ENCODE data around the gene NR2F1. TPM values are rescaled to one million over a fixed set of nuclear protein-coding genes. Genes with fewer than 3 reads are reported as not detected.

The NR2F1 gene
- total RNA-seq, 6 experiments from 2014 or later: 5.3 to 12.1 (median 9.4) TPM

DNA sequence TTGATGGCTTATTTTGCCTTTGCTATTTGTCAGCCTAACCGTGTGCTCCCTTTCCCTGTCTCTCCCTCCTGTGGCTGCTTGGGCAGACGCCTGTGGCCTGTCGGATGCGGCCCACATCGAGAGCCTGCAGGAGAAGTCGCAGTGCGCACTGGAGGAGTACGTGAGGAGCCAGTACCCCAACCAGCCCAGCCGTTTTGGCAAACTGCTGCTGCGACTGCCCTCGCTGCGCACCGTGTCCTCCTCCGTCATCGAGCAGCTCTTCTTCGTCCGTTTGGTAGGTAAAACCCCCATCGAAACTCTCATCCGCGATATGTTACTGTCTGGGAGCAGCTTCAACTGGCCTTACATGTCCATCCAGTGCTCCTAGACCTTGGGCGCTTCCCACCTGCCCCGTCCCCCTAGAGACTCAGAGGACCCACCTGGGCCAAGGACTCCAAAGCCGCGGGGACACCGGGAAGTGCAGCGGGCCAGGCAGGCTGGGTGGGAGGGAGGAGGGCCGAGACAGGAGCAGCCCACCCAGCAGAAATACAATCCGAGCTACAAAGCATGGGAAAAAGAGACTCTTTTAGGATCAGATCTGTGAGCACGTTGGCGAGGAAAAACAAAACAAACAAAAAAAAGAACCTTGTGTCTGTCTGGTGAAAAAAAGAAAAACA lies 10.6 kb downstream of the NR2F1 start:
- ATAC-seq: no peak
- TF ChIP-seq POLR2A (IDR thresholded peaks at IDR 0.05): no peak
- TF ChIP-seq, protein P1, sequence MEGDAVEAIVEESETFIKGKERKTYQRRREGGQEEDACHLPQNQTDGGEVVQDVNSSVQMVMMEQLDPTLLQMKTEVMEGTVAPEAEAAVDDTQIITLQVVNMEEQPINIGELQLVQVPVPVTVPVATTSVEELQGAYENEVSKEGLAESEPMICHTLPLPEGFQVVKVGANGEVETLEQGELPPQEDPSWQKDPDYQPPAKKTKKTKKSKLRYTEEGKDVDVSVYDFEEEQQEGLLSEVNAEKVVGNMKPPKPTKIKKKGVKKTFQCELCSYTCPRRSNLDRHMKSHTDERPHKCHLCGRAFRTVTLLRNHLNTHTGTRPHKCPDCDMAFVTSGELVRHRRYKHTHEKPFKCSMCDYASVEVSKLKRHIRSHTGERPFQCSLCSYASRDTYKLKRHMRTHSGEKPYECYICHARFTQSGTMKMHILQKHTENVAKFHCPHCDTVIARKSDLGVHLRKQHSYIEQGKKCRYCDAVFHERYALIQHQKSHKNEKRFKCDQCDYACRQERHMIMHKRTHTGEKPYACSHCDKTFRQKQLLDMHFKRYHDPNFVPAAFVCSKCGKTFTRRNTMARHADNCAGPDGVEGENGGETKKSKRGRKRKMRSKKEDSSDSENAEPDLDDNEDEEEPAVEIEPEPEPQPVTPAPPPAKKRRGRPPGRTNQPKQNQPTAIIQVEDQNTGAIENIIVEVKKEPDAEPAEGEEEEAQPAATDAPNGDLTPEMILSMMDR (IDR thresholded peaks at IDR 0.05): no peak
- intact Hi-C loops (cut with DNase I): no loop called here
- no peak overlapping the region for H3K4me3 ChIP-seq
- no peaks in the 10 kb centered on the region for H3K4me1 ChIP-seq
- no peak overlapping the region for H3K27ac ChIP-seq
- 48% methylated on average over 21 of the region's 30 CpGs for WGBS (ENCODE audit: insufficient coverage, low coverage, low lambda C conversion rate, missing lambda C conversion rate)
- H3K36me3 ChIP-seq: no peaks in the 10 kb centered on the region
- no peak for DNase-seq
- no peaks in the 10 kb centered on the region for H3K9me3 ChIP-seq
- H3K27me3 ChIP-seq: no peaks in the 10 kb centered on the region

DNA sequence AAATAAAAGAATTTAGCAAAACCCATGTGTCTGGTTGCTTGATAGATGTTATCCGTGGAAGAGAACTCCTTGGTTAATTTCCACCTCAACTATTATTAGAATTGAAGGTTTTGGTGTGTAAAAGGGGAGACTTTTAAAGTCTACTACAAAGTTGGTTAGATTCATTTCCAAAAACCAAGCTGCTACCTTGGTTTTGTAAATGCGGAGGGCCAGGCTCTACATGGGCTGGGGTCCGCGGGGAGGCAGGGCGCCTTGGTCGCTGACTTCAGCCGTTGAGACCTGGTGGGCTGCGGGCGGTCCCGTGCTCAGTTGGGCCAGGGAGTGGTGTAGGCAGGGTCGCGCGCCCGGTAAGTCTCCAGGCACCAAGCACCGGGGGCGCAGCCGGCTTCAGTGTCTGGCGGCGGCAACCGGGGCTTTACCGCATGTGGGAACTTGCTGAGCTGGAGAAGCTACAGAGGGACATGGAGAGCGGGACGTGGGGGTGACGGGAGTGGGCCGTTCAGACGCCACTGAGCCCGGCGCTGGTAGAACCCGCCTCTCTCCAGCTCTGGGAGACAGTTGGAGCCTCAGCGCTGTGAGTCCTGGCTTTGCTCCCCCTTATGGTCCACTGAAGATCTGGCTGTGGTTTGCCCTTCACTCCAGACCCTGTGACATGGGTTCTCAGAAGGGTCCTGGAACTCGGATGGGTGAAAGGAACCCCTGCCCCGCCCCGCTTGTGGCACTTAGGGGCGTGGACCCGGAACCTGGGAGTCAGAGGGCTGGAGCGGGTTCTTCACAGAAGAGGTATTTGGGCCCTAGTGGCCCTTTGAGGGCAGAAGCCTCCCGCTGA lies 11.8 kb downstream of the NR2F1 start:
- Histone ChIP-seq H3K9me3 (no peaks in the 10 kb centered on the region), H3K36me3 (no peaks in the 10 kb centered on the region), H3K4me3 (no peak overlapping the region), H3K4me1 (no peaks in the 10 kb centered on the region), H3K27ac (no peak overlapping the region), H3K27me3 (no peaks in the 10 kb centered on the region)
- WGBS (ENCODE audit: insufficient coverage, low coverage, low lambda C conversion rate, missing lambda C conversion rate): 67% methylated on average over 15 of the region's 37 CpGs
- TF ChIP-seq, protein P1 (IDR thresholded peaks at IDR 0.05): no peak
- no peak for TF ChIP-seq POLR2A (IDR thresholded peaks at IDR 0.05)
- intact Hi-C loops (cut with DNase I): no loop called here
- DNase-seq (no peak), ATAC-seq (no peak)

DNA sequence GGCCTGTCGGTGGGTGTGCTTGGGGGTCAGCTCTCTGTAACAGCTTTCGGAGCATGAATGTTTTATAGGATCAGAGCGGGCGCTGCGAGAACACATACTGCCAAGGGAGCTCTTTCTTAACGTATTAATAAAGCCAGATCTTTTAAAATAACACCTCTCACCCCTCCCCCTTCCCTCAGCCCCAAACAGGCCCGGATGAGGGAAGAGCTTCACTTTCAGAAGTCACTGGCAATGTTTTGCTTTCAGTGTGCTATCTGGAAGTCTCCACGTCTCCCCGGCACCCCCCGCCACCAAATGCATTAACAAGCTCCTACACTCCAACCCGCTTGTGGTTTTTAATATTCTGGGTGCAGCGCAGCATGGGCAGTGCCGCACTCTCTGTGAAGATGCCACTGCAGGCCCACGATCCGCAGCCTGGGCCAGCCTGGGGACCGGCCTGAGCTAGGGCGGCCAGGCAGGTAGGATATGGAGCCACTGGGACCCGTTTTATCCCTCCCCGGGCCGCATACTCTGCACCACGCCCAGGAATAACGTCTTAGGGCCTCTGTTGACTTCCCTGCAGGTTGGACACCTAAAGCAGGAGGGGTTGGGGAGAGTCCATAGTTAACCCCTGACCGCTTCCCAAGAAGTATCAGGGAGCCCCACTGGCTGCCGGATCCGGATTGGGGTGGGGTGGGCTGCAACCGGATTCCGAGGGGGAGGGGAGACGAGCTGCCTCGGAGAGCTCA lies 12.6 kb downstream of the NR2F1 start:
- H3K27me3 ChIP-seq: no peaks in the 10 kb centered on the region
- DNase-seq: no peak

DNA sequence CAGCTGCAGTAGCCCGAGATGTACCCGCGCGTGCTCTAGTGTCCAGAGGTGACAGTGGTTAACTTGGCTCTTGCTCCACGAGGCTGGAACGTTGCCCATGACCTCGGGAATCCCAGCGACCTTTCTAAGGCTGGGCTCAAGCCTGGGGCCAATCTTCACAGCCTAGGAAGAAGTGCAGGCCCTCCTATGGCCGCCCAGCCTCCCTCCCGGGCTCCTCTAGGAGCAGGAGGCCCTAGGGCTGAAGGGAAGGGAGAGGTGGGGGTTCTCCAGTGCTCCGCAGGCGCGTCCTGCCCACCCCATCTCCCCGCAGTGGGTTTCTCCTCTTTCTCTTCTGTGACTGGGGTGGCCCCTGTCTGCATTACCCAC lies 13.3 kb downstream of the NR2F1 start:
- Histone ChIP-seq H3K27ac (no peak overlapping the region), H3K27me3 (no peaks in the 10 kb centered on the region)

More for the DNA sequence above, 12.6 kb downstream of the NR2F1 start:
- H3K9me3 ChIP-seq: no peaks in the 10 kb centered on the region
- no peak overlapping the region for H3K4me3 ChIP-seq
- no peak overlapping the region for H3K27ac ChIP-seq
- no peaks in the 10 kb centered on the region for H3K36me3 ChIP-seq
- WGBS (ENCODE audit: insufficient coverage, low coverage, low lambda C conversion rate, missing lambda C conversion rate): 61% methylated on average over 8 of the region's 29 CpGs
- H3K4me1 ChIP-seq: no peaks in the 10 kb centered on the region
- intact Hi-C loops (cut with DNase I): no loop called here
- no peak for ATAC-seq
- no peak for TF ChIP-seq POLR2A (IDR thresholded peaks at IDR 0.05)
- TF ChIP-seq, protein P1 (IDR thresholded peaks at IDR 0.05): no peak

More for the DNA sequence above, 13.3 kb downstream of the NR2F1 start:
- no peak overlapping the region for H3K4me3 ChIP-seq
- H3K36me3 ChIP-seq: no peaks in the 10 kb centered on the region
- WGBS (ENCODE audit: insufficient coverage, low coverage, low lambda C conversion rate, missing lambda C conversion rate): 24% methylated on average over 5 of the region's 14 CpGs
- intact Hi-C loops (cut with DNase I): no loop called here
- no peaks in the 10 kb centered on the region for H3K9me3 ChIP-seq
- H3K4me1 ChIP-seq: no peaks in the 10 kb centered on the region
- DNase-seq (no peak), ATAC-seq (no peak)
- TF ChIP-seq POLR2A (IDR thresholded peaks at IDR 0.05): no peak
- TF ChIP-seq, protein P1 (IDR thresholded peaks at IDR 0.05): no peak
